DND-41 (cell line): ENCODE results near the gene ACTG1.

Experiments used
- ATAC-seq: fragments of 200-7000 bp; cut with Tn5 transposase; 3 replicates; pipeline ENCODE4 v1.9.1; 2021; ENCODE audit warnings: low read depth; ENCODE audit not compliant: insufficient read depth
- DNase-seq: peaks from one replicate; pipeline ENCODE4 v3.0.0-alpha.2; 2020
- H2AFZ ChIP-seq: 2 replicates; pipeline ENCODE4 v1.6.0; 2012; ENCODE audit warnings: low read depth, low read length
- H3K27ac ChIP-seq: 2 replicates; pipeline ENCODE4 v1.5.1; 2012; ENCODE audit warnings: low read length, inconsistent platforms
- H3K27me3 ChIP-seq: fragments of 200-600 bp; sonication (generic); 2 replicates; pipeline ENCODE4 v1.6.0; 2012; ENCODE audit warnings: low read length, mild to moderate bottlenecking, inconsistent platforms; ENCODE audit not compliant: insufficient read depth, poor library complexity
- H3K36me3 ChIP-seq: 2 replicates; pipeline ENCODE4 v1.5.1; 2012; ENCODE audit warnings: low read length, inconsistent platforms; ENCODE audit not compliant: insufficient read depth
- H3K4me1 ChIP-seq: 2 replicates; pipeline ENCODE4 v1.5.1; 2012; ENCODE audit warnings: mild to moderate bottlenecking, low read length; ENCODE audit not compliant: insufficient read depth
- H3K4me2 ChIP-seq: 2 replicates; pipeline ENCODE4 v1.6.0; 2012; ENCODE audit warnings: mild to moderate bottlenecking, moderate library complexity, low read length, inconsistent platforms; ENCODE audit not compliant: insufficient read depth
- H3K4me3 ChIP-seq, 2 experiments: fragments of 200-600 bp in 1 of 2; shearing (Covaris generic) in 1 of 2; 2 replicates each; pipeline ENCODE4 v1.5.1; 2012 to 2016; ENCODE audit warnings: inconsistent platforms in 2 of 2, low read length in 2 of 2, mild to moderate bottlenecking in 2 of 2, low read depth in 1 of 2, moderate library complexity in 1 of 2
- H3K79me2 ChIP-seq: 2 replicates; pipeline ENCODE4 v1.6.0; 2012; ENCODE audit warnings: low read length, inconsistent platforms; ENCODE audit not compliant: insufficient read depth
- H3K9ac ChIP-seq: 2 replicates; pipeline ENCODE4 v1.6.0; 2012; ENCODE audit warnings: low read depth, mild to moderate bottlenecking, inconsistent platforms, low read length, moderate library complexity
- H3K9me3 ChIP-seq: 2 replicates; pipeline ENCODE4 v1.5.1; 2012; ENCODE audit warnings: low read length, moderate library complexity, mild to moderate bottlenecking, inconsistent platforms; ENCODE audit not compliant: insufficient read depth, severe bottlenecking
- H4K20me1 ChIP-seq: 2 replicates; pipeline ENCODE4 v1.6.0; 2012; ENCODE audit warnings: low read length; ENCODE audit not compliant: insufficient read depth
- CTCF ChIP-seq: IDR thresholded peaks from 2 replicates; pipeline ENCODE4 v1.5.1; 2012; ENCODE audit warnings: borderline replicate concordance, low read length, moderate library complexity, mild to moderate bottlenecking; ENCODE audit not compliant: poor library complexity, severe bottlenecking; ENCODE audit errors: extremely low read depth
- EZH2 ChIP-seq: IDR thresholded peaks from 3 replicates; pipeline ENCODE4 v1.6.1; 2012; ENCODE audit warnings: borderline replicate concordance, low read depth, mild to moderate bottlenecking, moderate library complexity, low read length, inconsistent platforms; ENCODE audit not compliant: severe bottlenecking

Gene ACTG1

GRCh38 chr17:81542431-81543338 is 30.1 kb upstream of the ACTG1 start:
- H3K4me2 ChIP-seq, result no peak overlapping the region
- H3K9me3 ChIP-seq, result no peaks in the 10 kb centered on the region
- H3K4me1 ChIP-seq, result no peaks in the 10 kb centered on the region
- peaks cover 13% of the 10 kb centered on the region; the same call in 1 of the 2 replicates for H4K20me1 ChIP-seq
- TF ChIP-seq CTCF (no peak), EZH2 (no peak)
- H3K4me3 ChIP-seq, result no peak overlapping the region
- H2AFZ ChIP-seq, result no peak overlapping the region
- no peak for ATAC-seq
- no peaks in the 10 kb centered on the region for H3K79me2 ChIP-seq
- H3K27me3 ChIP-seq, result no peaks in the 10 kb centered on the region
- no peak for DNase-seq
- H3K9ac ChIP-seq, result no peak overlapping the region
- H3K36me3 ChIP-seq, result peaks cover 84% of the 10 kb centered on the region
- no peak overlapping the region for H3K27ac ChIP-seq

DNA sequence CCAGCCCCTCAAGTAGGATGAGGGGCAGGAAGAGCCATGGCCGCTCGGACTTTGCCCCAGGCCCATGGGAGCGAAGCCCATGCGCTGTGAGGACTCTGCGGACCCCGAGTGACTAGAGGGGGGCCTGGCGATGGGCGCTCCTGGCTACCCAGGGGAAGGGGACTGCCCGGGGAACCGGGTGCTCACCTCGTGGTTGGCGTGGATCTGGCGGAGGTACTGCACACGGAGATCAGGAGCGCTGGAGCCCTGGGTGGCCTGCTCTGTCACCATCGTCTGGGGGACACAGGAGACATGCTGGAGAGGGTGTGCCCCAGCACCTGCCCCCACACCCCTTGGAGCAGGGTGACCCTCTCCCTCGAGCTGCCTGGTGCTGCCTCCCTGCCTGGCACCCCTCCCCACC is 28.5 kb upstream of the ACTG1 start:
- H4K20me1 ChIP-seq, result peaks cover 14% of the 10 kb centered on the region; the same call in 1 of the 2 replicates
- no peak overlapping the region for H3K4me2 ChIP-seq
- no peak for ATAC-seq
- no peak overlapping the region for H3K4me3 ChIP-seq
- TF ChIP-seq EZH2, result no peak
- no peak for TF ChIP-seq CTCF
- H3K27me3 ChIP-seq, result no peaks in the 10 kb centered on the region
- no peak for DNase-seq
- H3K9me3 ChIP-seq, result no peaks in the 10 kb centered on the region
- H3K27ac ChIP-seq, result no peak overlapping the region
- no peaks in the 10 kb centered on the region for H3K4me1 ChIP-seq
- H3K9ac ChIP-seq, result no peak overlapping the region
- H2AFZ ChIP-seq, result no peak overlapping the region
- H3K79me2 ChIP-seq, result no peaks in the 10 kb centered on the region
- H3K36me3 ChIP-seq, result peaks cover 68% of the 10 kb centered on the region

DNA sequence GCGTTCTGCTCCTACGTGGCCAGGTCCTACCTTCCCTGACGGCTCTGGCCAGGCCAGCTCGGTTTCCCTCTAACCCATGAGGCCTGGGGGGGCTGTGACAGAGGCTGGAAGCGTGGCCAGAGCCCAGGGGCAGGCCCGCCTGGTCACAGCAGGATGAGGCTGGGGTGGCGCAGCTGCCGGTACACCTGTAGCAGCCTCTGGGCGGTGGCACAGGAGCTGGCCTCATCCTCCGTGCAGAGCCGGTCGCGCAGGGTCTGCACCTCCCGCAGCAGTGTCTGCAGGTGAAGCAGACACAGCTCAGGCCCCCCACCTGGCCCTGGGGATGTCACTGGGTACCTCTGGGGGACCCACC is 28.1 kb upstream of the ACTG1 start:
- TF ChIP-seq EZH2 (no peak), CTCF (no peak)
- Histone ChIP-seq H3K9ac (no peak overlapping the region), H2AFZ (no peak overlapping the region), H3K27ac (no peak overlapping the region), H3K4me1 (no peaks in the 10 kb centered on the region), H3K79me2 (no peaks in the 10 kb centered on the region), H3K4me2 (no peak overlapping the region), H3K27me3 (no peaks in the 10 kb centered on the region), H3K4me3 (no peak overlapping the region), H4K20me1 (peaks cover 18% of the 10 kb centered on the region), H3K9me3 (no peaks in the 10 kb centered on the region), H3K36me3 (peaks cover 64% of the 10 kb centered on the region)
- no peak for ATAC-seq
- no peak for DNase-seq
